Retinal pigment epithelial cell (primary cell): Measurements from ENCODE around the gene GOLGA1.

Experiments
- DNase-seq: peaks from one replicate; pipeline ENCODE4 v3.0.0-alpha.2; 2010; ENCODE audit warnings: low read depth
- H3K4me3 ChIP-seq: 2 replicates; pipeline ENCODE4 v1.5.1; 2011; ENCODE audit warnings: mild to moderate bottlenecking, low read length, control low read depth, moderate library complexity
- CTCF ChIP-seq: conservative IDR thresholded peaks from 2 replicates; pipeline ENCODE4 v1.5.1; 2011; ENCODE audit warnings: low read depth, low read length, control low read depth, inconsistent platforms

GOLGA1 gene

GRCh38 chr9:124884376-124884775 is 56.5 kb downstream of the GOLGA1 start:
- H3K4me3 ChIP-seq, result no peak overlapping the region
- no peak for DNase-seq
- TF ChIP-seq CTCF, result no peak

- no peak overlapping the region for H3K4me3 ChIP-seq
- DNase-seq, result no peak
- TF ChIP-seq CTCF, result no peak
Observed at GRCh38 chr9:124882231-124882630, 58.7 kb downstream of the GOLGA1 start.

GRCh38 chr9:124881138-124881743 is 59.6 kb downstream of the GOLGA1 start:
- no peak for DNase-seq
- no peak overlapping the region for H3K4me3 ChIP-seq
- TF ChIP-seq CTCF, result no peak

GRCh38 chr9:124880501-124880900 is 60.4 kb downstream of the GOLGA1 start:
- H3K4me3 ChIP-seq, result no peak overlapping the region
- no peak for DNase-seq
- TF ChIP-seq CTCF, result no peak

- DNase-seq, result no peak
- no peak overlapping the region for H3K4me3 ChIP-seq
- no peak for TF ChIP-seq CTCF
Observed at GRCh38 chr9:124879226-124879625, 61.7 kb downstream of the GOLGA1 start.

- no peak for TF ChIP-seq CTCF
- H3K4me3 ChIP-seq, result no peak overlapping the region
- DNase-seq, result no peak
Observed at GRCh38 chr9:124878518-124878917, 62.4 kb downstream of the GOLGA1 start.

- H3K4me3 ChIP-seq, result no peak overlapping the region
- no peak for DNase-seq
- no peak for TF ChIP-seq CTCF
Observed at GRCh38 chr9:124878021-124878420, 62.9 kb downstream of the GOLGA1 start.
